Lower leg skin (tissue), 4 donors: ENCODE data around the gene ZEB2. TPM values are rescaled to one million over a fixed set of nuclear protein-coding genes. Genes with fewer than 3 reads are reported as not detected.

Source experiments
- DNase-seq, 2 donors: peaks; one replicate each; pipeline ENCODE4 v3.0.0-alpha.2; 2019; ENCODE audit warnings: low spot score in 2 of 2
- H3K4me3 ChIP-seq: fragments of 200-600 bp; sonication (generic); 2 replicates; pipeline ENCODE4 v1.5.1; 2017; ENCODE audit warnings: mild to moderate bottlenecking, low read depth; ENCODE audit not compliant: poor library complexity, severe bottlenecking
- POLR2A ChIP-seq, 2 donors: fragments of 450-650 bp; IDR thresholded peaks; one replicate each; pipeline ENCODE4 v1.6.1; 2016 to 2017; ENCODE audit warnings: antibody characterized with exemption in 2 of 2, mild to moderate bottlenecking in 1 of 2, moderate library complexity in 1 of 2
- WGBS, 2 donors: methylation state at CpG; one replicate each; pipeline ENCODE4 v1.1.5; 2018; 5-methylcytosine and 5-hydroxymethylcytosine counted together
- intact Hi-C: fragments of 100-400 bp; cut with DNase I; formaldehyde crosslinking; loops from one replicate; pipeline ENCODE4 v1.15.0; 2023; ENCODE audit warnings: low total_unique reads
- total RNA-seq, 4 donors: library from RNA; depleted of rRNA; stranded (reverse); fragments of >200 nt; gene quantifications; one replicate each; pipeline ENCODE4 v1.1.0, GENCODE V29; 2016
- TF ChIP-seq, protein P1 (sequence below), 3 donors: fragments of 450-650 bp; IDR thresholded peaks; one replicate each; pipeline ENCODE4 v1.5.1; 2016; ENCODE audit warnings: antibody characterized with exemption in 3 of 3, mild to moderate bottlenecking in 3 of 3, moderate library complexity in 2 of 3

The ZEB2 gene
- total RNA-seq, 4 donors from 2014 or later, result 13.8 to 38.8 (median 30.3) TPM

- intact Hi-C loops, result no loop called here
- H3K4me3 ChIP-seq, result no peak overlapping the region
- TF ChIP-seq POLR2A (IDR thresholded peaks at IDR 0.05), result no peak
- TF ChIP-seq, protein P1, sequence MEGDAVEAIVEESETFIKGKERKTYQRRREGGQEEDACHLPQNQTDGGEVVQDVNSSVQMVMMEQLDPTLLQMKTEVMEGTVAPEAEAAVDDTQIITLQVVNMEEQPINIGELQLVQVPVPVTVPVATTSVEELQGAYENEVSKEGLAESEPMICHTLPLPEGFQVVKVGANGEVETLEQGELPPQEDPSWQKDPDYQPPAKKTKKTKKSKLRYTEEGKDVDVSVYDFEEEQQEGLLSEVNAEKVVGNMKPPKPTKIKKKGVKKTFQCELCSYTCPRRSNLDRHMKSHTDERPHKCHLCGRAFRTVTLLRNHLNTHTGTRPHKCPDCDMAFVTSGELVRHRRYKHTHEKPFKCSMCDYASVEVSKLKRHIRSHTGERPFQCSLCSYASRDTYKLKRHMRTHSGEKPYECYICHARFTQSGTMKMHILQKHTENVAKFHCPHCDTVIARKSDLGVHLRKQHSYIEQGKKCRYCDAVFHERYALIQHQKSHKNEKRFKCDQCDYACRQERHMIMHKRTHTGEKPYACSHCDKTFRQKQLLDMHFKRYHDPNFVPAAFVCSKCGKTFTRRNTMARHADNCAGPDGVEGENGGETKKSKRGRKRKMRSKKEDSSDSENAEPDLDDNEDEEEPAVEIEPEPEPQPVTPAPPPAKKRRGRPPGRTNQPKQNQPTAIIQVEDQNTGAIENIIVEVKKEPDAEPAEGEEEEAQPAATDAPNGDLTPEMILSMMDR (IDR thresholded peaks at IDR 0.05), result no peak
- no peak for DNase-seq
These were observed 112.7 kb downstream of the ZEB2 start for GRCh38 chr2:144407262-144407661.

DNA sequence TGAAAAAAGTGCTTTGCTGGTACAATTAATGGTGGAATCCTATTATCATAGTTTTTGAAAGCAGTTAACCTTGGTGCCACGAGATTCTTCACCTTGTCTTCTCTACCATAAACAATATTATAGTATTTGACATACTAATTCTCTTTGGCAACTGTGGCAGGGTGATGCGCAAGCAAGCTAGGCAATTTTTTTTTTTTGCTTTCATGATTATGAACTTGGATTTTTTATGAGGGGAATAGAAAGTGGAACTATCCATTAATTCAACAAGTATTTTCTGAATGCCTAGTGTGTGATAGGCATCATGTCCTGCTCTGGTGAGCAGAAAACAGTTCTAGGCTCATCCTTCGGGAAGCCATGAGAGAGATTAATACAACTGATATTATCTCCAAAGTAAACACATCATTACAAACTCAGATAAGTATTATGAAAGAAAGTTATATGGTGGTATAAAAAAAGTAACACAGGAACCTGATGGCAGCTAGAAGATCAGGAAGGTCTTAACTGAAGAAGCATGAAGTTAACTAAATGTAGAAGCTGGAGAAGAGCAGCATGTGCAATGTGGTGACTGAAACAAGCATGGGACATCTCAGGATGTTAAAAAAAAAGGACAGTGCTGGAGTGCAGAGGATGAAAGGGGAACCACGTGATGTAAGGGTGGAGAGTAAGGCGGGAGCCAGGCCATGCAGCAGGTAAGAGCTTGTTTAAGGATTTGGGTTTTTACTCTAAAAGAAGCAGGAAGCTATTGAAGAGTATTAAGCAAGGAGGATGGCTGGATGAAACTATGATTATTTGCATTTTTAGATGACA is 113.7 kb downstream of the ZEB2 start:
- intact Hi-C loops, result no loop called here
- no peak for TF ChIP-seq POLR2A (IDR thresholded peaks at IDR 0.05)
- TF ChIP-seq, protein P1 (IDR thresholded peaks at IDR 0.05), result no peak
- 58 to 66% methylated on average over 5 of the region's 5 CpGs for WGBS, 2 donors
- no peak for DNase-seq
- no peak overlapping the region for H3K4me3 ChIP-seq

GRCh38 chr2:144405321-144405720 is 114.6 kb downstream of the ZEB2 start:
- WGBS, 2 donors, result 66 to 74% methylated on average over 2 of the region's 2 CpGs
- TF ChIP-seq, protein P1 (IDR thresholded peaks at IDR 0.05), result no peak
- no peak for TF ChIP-seq POLR2A (IDR thresholded peaks at IDR 0.05)
- no peak for DNase-seq
- no peak overlapping the region for H3K4me3 ChIP-seq
- intact Hi-C loops, result no loop called here

- no peak for DNase-seq
- WGBS, 2 donors, result 85 to 90% methylated on average over 9 of the region's 9 CpGs
- TF ChIP-seq, protein P1 (IDR thresholded peaks at IDR 0.05), result no peak
- no peak for TF ChIP-seq POLR2A (IDR thresholded peaks at IDR 0.05)
- no peak overlapping the region for H3K4me3 ChIP-seq
- intact Hi-C loops, result no loop called here
These were observed 115.2 kb downstream of the ZEB2 start for GRCh38 chr2:144404586-144405314.

GRCh38 chr2:144403933-144404332 is 116.0 kb downstream of the ZEB2 start:
- 59 to 68% methylated on average over 16 of the region's 16 CpGs for WGBS, 2 donors
- no peak for TF ChIP-seq POLR2A (IDR thresholded peaks at IDR 0.05)
- TF ChIP-seq, protein P1 (IDR thresholded peaks at IDR 0.05), result no peak
- H3K4me3 ChIP-seq, result no peak overlapping the region
- intact Hi-C loops, result no loop called here
- no peak for DNase-seq
